Stimulated activated CD4-positive, alpha-beta T cell treated with anti-CD3 and anti-CD28 coated beads, Interleukin-1b, Interleukin-23, amount 100 ng/mL, for 24 hours (primary cell): ENCODE results near the gene YIF1A.
A peak's percentile ranks its signal among the peaks of the same experiment; 100 is the strongest.
"Not testable (repeated sequence)": the region's sequence is repeated elsewhere in the genome, so short reads cannot be mapped to it uniquely, and the experiment has no call there.

Experiments used
- DNase-seq, 4 experiments: peaks; one replicate each; pipeline ENCODE4 v3.0.0-alpha.2; 2020; ENCODE audit warnings: low read depth in 4 of 4, low spot score in 1 of 4

YIF1A gene

GRCh38 chr11:66326261-66327111, 37.5 kb upstream of the YIF1A start:
- no peak for DNase-seq

- DNase-seq = no peak
Measured at GRCh38 chr11:66325263-66325671, 36.3 kb upstream of the YIF1A start.

GRCh38 chr11:66324664-66325063, 35.7 kb upstream of the YIF1A start:
- no peak for DNase-seq

- DNase-seq = no peak
Measured at GRCh38 chr11:66323684-66324083, 34.7 kb upstream of the YIF1A start.

GRCh38 chr11:66322732-66323427, 33.9 kb upstream of the YIF1A start:
- DNase-seq = no peak

- no peak for DNase-seq
Measured at GRCh38 chr11:66321606-66322005, 32.7 kb upstream of the YIF1A start.

GRCh38 chr11:66320748-66321147, 31.8 kb upstream of the YIF1A start:
- not testable (repeated sequence) for DNase-seq

- DNase-seq = not testable (repeated sequence)
Measured at GRCh38 chr11:66320289-66320688, 31.3 kb upstream of the YIF1A start.

- no peak for DNase-seq
Measured at GRCh38 chr11:66318600-66318970, 29.6 kb upstream of the YIF1A start.

GRCh38 chr11:66317723-66318599, 29.0 kb upstream of the YIF1A start:
- peak in 1 of 4 experiments; percentile 13 for DNase-seq

- no peak for DNase-seq
Measured at GRCh38 chr11:66317322-66317722, 28.4 kb upstream of the YIF1A start.

- no peak for DNase-seq
Measured at GRCh38 chr11:66316849-66317251, 27.9 kb upstream of the YIF1A start, which contains the start of gene CD248. Gene CD248 (minus strand): TSS chr11:66317044. CDS start chr11:66317027, 17 bp downstream.

- DNase-seq = no peak
Measured at GRCh38 chr11:66315921-66316811, 27.2 kb upstream of the YIF1A start.

GRCh38 chr11:66315498-66315885, 26.5 kb upstream of the YIF1A start:
- DNase-seq = no peak

- no peak for DNase-seq
Measured at GRCh38 chr11:66314561-66315497, 25.9 kb upstream of the YIF1A start.

GRCh38 chr11:66314186-66314501, 25.2 kb upstream of the YIF1A start:
- no peak for DNase-seq

GRCh38 chr11:66313321-66314185, 24.6 kb upstream of the YIF1A start:
- no peak for DNase-seq

GRCh38 chr11:66312549-66313320, 23.8 kb upstream of the YIF1A start:
- peak; percentile 90 to 98 (median 96) for DNase-seq
